H1 (cell line): Measurements from ENCODE around the gene RAMP1. TPM values are rescaled to one million over a fixed set of nuclear protein-coding genes. Genes with fewer than 3 reads are reported as not detected.

Experiments
- CTCF ChIA-PET: fragments of 300-600 bp; sonication (Branson Sonifier 250); formaldehyde crosslinking; loops from one replicate; lab custom pipeline; 2021; ENCODE audit not compliant: partially characterized antibody; lab: Charles Lee
- POLR2A ChIA-PET: fragments of 300-600 bp; sonication (Branson Sonifier 250); formaldehyde crosslinking; loops from one replicate; lab custom pipeline; 2021; ENCODE audit warnings: inconsistent platforms; ENCODE audit not compliant: partially characterized antibody; lab: Charles Lee
- DNase-seq, 2 experiments: peaks; one replicate each; pipeline versions ENCODE4 v3.0.0 to v3.0.0-alpha.2; 2010 to 2022; ENCODE audit warnings: low spot score in 2 of 2, low read depth in 1 of 2, mixed read lengths in 1 of 2
- FAIRE-seq: peaks from 2 replicates; lab custom pipeline; 2011; peaks lifted over from hg19 to GRCh38; lab: Jason Lieb, UNC
- H2AFZ ChIP-seq: 2 replicates; pipeline ENCODE4 v1.8.1; 2012; ENCODE audit warnings: low read length, inconsistent platforms
- H2AK5ac ChIP-seq: 2 replicates; pipeline ENCODE4 v1.6.1; 2013; ENCODE audit warnings: low read depth, low read length
- H2BK120ac ChIP-seq: replicated peaks from 2 replicates; pipeline ENCODE3; 2013; ENCODE audit warnings: low read depth, low read length, inconsistent platforms
- H2BK12ac ChIP-seq: 2 replicates; pipeline ENCODE4 v1.6.1; 2013; ENCODE audit warnings: low read depth, low read length
- H2BK15ac ChIP-seq: 2 replicates; pipeline ENCODE4 v1.6.1; 2013; ENCODE audit warnings: low read length
- H2BK20ac ChIP-seq: 2 replicates; pipeline ENCODE4 v1.6.1; 2013; ENCODE audit warnings: low read length
- H2BK5ac ChIP-seq: 2 replicates; pipeline ENCODE4 v1.6.1; 2013; ENCODE audit warnings: low read depth, low read length
- H3K14ac ChIP-seq: 2 replicates; pipeline ENCODE4 v1.6.1; 2013; ENCODE audit warnings: inconsistent platforms; ENCODE audit not compliant: insufficient read length
- H3K18ac ChIP-seq: 2 replicates; pipeline ENCODE4 v1.6.1; 2013; ENCODE audit warnings: low read length; ENCODE audit errors: extremely low read depth
- H3K23ac ChIP-seq: 2 replicates; pipeline ENCODE4 v1.6.1; 2013; ENCODE audit warnings: inconsistent platforms; ENCODE audit not compliant: insufficient read length
- H3K23me2 ChIP-seq: 2 replicates; pipeline ENCODE4 v1.6.1; 2013; ENCODE audit warnings: low read depth, low read length
- H3K27ac ChIP-seq: 2 replicates; pipeline ENCODE4 v1.6.1; 2011; ENCODE audit warnings: low read depth, low read length, inconsistent platforms
- H3K27me3 ChIP-seq, 4 experiments: replicated peaks in 1 of 4; 1 replicate in 1 of 4; 2 replicates in 3 of 4; pipeline versions ENCODE4 v1.6.1 to v1.8.1; 2011 to 2013; ENCODE audit warnings: low read length in 3 of 4, mild to moderate bottlenecking in 3 of 4, inconsistent platforms in 2 of 4, mixed read lengths in 2 of 4, moderate library complexity in 1 of 4; ENCODE audit not compliant: control insufficient read depth in 3 of 4, insufficient read depth in 3 of 4; ENCODE audit errors: extremely low read depth in 1 of 4
- H3K36me3 ChIP-seq, 4 experiments: 2 replicates each; pipeline versions ENCODE4 v1.6.1 to v1.8.1; 2011 to 2013; ENCODE audit warnings: mild to moderate bottlenecking in 4 of 4, low read length in 3 of 4, moderate library complexity in 2 of 4, control low read depth in 1 of 4, inconsistent platforms in 1 of 4; ENCODE audit not compliant: insufficient read depth in 4 of 4, control insufficient read depth in 2 of 4
- H3K4ac ChIP-seq: replicated peaks from 2 replicates; pipeline ENCODE3; 2013; ENCODE audit warnings: low read length, low read depth, mixed read lengths, inconsistent platforms; ENCODE audit not compliant: insufficient read length
- H3K4me1 ChIP-seq, 4 experiments: replicated peaks in 1 of 4; 1 replicate in 1 of 4; 2 replicates in 3 of 4; pipeline versions ENCODE4 v1.6.1 to v1.8.1; 2011 to 2013; ENCODE audit warnings: low read length in 3 of 4, inconsistent platforms in 2 of 4, mixed read lengths in 1 of 4; ENCODE audit not compliant: insufficient read depth in 4 of 4, control insufficient read depth in 3 of 4
- H3K4me2 ChIP-seq, 2 experiments: 2 replicates each; pipeline versions ENCODE4 v1.6.1 to v1.8.1; 2011 to 2013; ENCODE audit warnings: low read depth in 2 of 2, low read length in 2 of 2, control low read depth in 1 of 2, inconsistent platforms in 1 of 2, mild to moderate bottlenecking in 1 of 2; ENCODE audit not compliant: insufficient read depth in 1 of 2
- H3K4me3 ChIP-seq, 4 experiments: fragments of 200-600, 300-600 bp in 1 of 4; sonication (generic), shearing (Covaris generic), sonication (Bioruptor Twin) in 1 of 4; 2 replicates each; pipeline versions ENCODE4 v1.5.1 to v1.8.1; 2011 to 2016; ENCODE audit warnings: low read length in 4 of 4, low read depth in 3 of 4, control low read depth in 2 of 4, inconsistent platforms in 2 of 4, mild to moderate bottlenecking in 2 of 4, mixed read lengths in 1 of 4, moderate library complexity in 1 of 4; ENCODE audit not compliant: insufficient read depth in 2 of 4; ENCODE audit errors: extremely low read depth in 1 of 4
- H3K56ac ChIP-seq: replicated peaks from 2 replicates; pipeline ENCODE3; 2013; ENCODE audit warnings: low read depth, mild to moderate bottlenecking, mixed read lengths, low read length, inconsistent platforms; ENCODE audit not compliant: insufficient read length
- H3K79me1 ChIP-seq: 2 replicates; pipeline ENCODE4 v1.6.1; 2013; ENCODE audit warnings: low read depth, low read length, control low read depth
- H3K79me2 ChIP-seq, 2 experiments: 2 replicates each; pipeline versions ENCODE4 v1.6.1 to v1.8.1; 2012 to 2013; ENCODE audit warnings: low read length in 2 of 2, mild to moderate bottlenecking in 2 of 2, inconsistent platforms in 1 of 2; ENCODE audit not compliant: insufficient read depth in 2 of 2, control insufficient read depth in 1 of 2
- H3K9ac ChIP-seq, 4 experiments: replicated peaks in 1 of 4; 1 replicate in 1 of 4; 2 replicates in 3 of 4; pipeline versions ENCODE4 v1.6.1 to v1.8.1; 2011 to 2013; ENCODE audit warnings: low read depth in 3 of 4, low read length in 3 of 4, control low read depth in 2 of 4, mild to moderate bottlenecking in 2 of 4, moderate library complexity in 2 of 4, inconsistent platforms in 1 of 4; ENCODE audit errors: extremely low read depth in 1 of 4
- H3K9me3 ChIP-seq, 2 experiments: 2 replicates each; pipeline versions ENCODE4 v1.6.1 to v1.8.1; 2012 to 2013; ENCODE audit warnings: mild to moderate bottlenecking in 2 of 2, moderate library complexity in 2 of 2, control low read depth in 1 of 2, inconsistent platforms in 1 of 2, low read depth in 1 of 2, low read length in 1 of 2, mixed read lengths in 1 of 2; ENCODE audit not compliant: insufficient read depth in 2 of 2
- H4K20me1 ChIP-seq, 2 experiments: replicated peaks in 1 of 2; 2 replicates each; pipeline versions ENCODE3 to v1.8.1; 2011 to 2013; ENCODE audit warnings: inconsistent platforms in 2 of 2, low read length in 2 of 2, mild to moderate bottlenecking in 1 of 2; ENCODE audit not compliant: insufficient read depth in 2 of 2, control insufficient read depth in 1 of 2
- H4K5ac ChIP-seq: 2 replicates; pipeline ENCODE4 v1.6.1; 2013; ENCODE audit warnings: low read length, low read depth, mixed read lengths, inconsistent platforms; ENCODE audit not compliant: insufficient read length
- H4K8ac ChIP-seq: 2 replicates; pipeline ENCODE4 v1.8.0; 2013; ENCODE audit warnings: mild to moderate bottlenecking, moderate library complexity, low read length, inconsistent platforms; ENCODE audit not compliant: insufficient read depth; ENCODE audit errors: extremely low read depth
- H4K91ac ChIP-seq: replicated peaks from 2 replicates; pipeline ENCODE3; 2013; ENCODE audit warnings: low read length, mixed read lengths, inconsistent platforms; ENCODE audit not compliant: insufficient read length
- EZH2 ChIP-seq: fragments of 200-600 bp; sonication (generic); IDR thresholded peaks from 2 replicates; pipeline ENCODE4 v1.7.1; 2012; ENCODE audit warnings: low read depth, mild to moderate bottlenecking, moderate library complexity, low read length, inconsistent platforms; ENCODE audit not compliant: severe bottlenecking
- JUN ChIP-seq: IDR thresholded peaks from 2 replicates; pipeline ENCODE4 v1.6.1; 2011; ENCODE audit warnings: low read depth, mild to moderate bottlenecking, improper control_type of control experiment, low read length
- RNF2 ChIP-seq: fragments of 200-900, 300-1000 bp; sonication (generic); IDR thresholded peaks from 2 replicates; pipeline ENCODE4 v1.7.1; 2016; ENCODE audit warnings: borderline replicate concordance, low read depth, mild to moderate bottlenecking, antibody characterized with exemption, low read length; ENCODE audit not compliant: poor library complexity, severe bottlenecking; ENCODE audit errors: missing control alignments
- RXRA ChIP-seq: IDR thresholded peaks from 2 replicates; pipeline ENCODE4 v1.6.1; 2011; ENCODE audit warnings: low read depth, mild to moderate bottlenecking, low read length, moderate library complexity; ENCODE audit not compliant: insufficient read depth
- SIN3A ChIP-seq, 2 experiments: IDR thresholded peaks in 1 of 2; conservative IDR thresholded peaks in 1 of 2; 2 replicates each; pipeline ENCODE4 v1.6.1; 2011 to 2012; ENCODE audit warnings: low read length in 2 of 2, improper control_type of control experiment in 1 of 2, low read depth in 1 of 2, mild to moderate bottlenecking in 1 of 2
- SP1 ChIP-seq: IDR thresholded peaks from 2 replicates; pipeline ENCODE4 v1.6.1; 2011; ENCODE audit warnings: low read depth, low read length
- SUZ12 ChIP-seq: fragments of 200-600 bp; sonication (generic); IDR thresholded peaks from 2 replicates; pipeline ENCODE4 v1.6.1; 2012; ENCODE audit warnings: mild to moderate bottlenecking, inconsistent platforms, low read length, moderate library complexity, mixed read lengths
- TAF1 ChIP-seq: IDR thresholded peaks from 2 replicates; pipeline ENCODE4 v1.6.1; 2011; ENCODE audit warnings: mild to moderate bottlenecking, low read depth, low read length
- TAF7 ChIP-seq: optimal IDR thresholded peaks from 2 replicates; pipeline ENCODE3; 2011; ENCODE audit warnings: low read depth, mild to moderate bottlenecking, inconsistent platforms, low read length, moderate library complexity, borderline replicate concordance
- TEAD4 ChIP-seq: IDR thresholded peaks from 2 replicates; pipeline ENCODE4 v1.6.1; 2012; ENCODE audit warnings: low read depth, low read length, inconsistent platforms, mixed read lengths
- WGBS, 2 experiments: shearing (Covaris generic) in 1 of 2; methylation state at CpG; one replicate each; pipeline versions ENCODE4 v1.1.6 to v1.1.7; 2013 to 2015; ENCODE audit warnings: low lambda C conversion rate in 2 of 2, mixed read lengths in 2 of 2, inconsistent platforms in 1 of 2, low coverage in 1 of 2, missing lambda C conversion rate in 1 of 2; ENCODE audit not compliant: insufficient replicate concordance in 2 of 2, insufficient coverage in 1 of 2, insufficient read length in 1 of 2; ENCODE audit errors: extremely low coverage in 1 of 2, missing lambda C conversion rate in 1 of 2; 5-methylcytosine and 5-hydroxymethylcytosine counted together
- polyA plus RNA-seq, 7 experiments: library from polyadenylated mRNA; depleted of rRNA in 3 of 7; stranded (reverse) in 5 of 7; unstranded in 2 of 7; fragments of >200 nt in 5 of 7; fragments of 200-250 nt in 2 of 7; gene quantifications; 1 replicate in 5 of 7; 2 replicates in 1 of 7; 4 replicates in 1 of 7; pipeline versions ENCODE4 v1.2.1 to v1.2.3, GENCODE V29; 2011 to 2013; ENCODE audit warnings: missing spikeins in 2 of 7, mixed read lengths in 2 of 7
- total RNA-seq: library from RNA; stranded (reverse); fragmentation: NEBNext Ultra II Directional; extraction: Animal tissue kit (Norgen Biotek cat#: 25700); gene quantifications from 2 replicates; pipeline ENCODE4 v1.2.1, GENCODE V29; 2021
- TF ChIP-seq, protein P1 (sequence below): IDR thresholded peaks from 2 replicates; pipeline ENCODE4 v1.6.1; 2011; ENCODE audit warnings: low read length, improper control_type of control experiment
- TF ChIP-seq, protein P2 (sequence below): IDR thresholded peaks from 2 replicates; pipeline ENCODE4 v1.6.1; 2012; ENCODE audit warnings: inconsistent platforms

RAMP1 gene
- total and polyA plus RNA-seq, 2 of the 8 experiments (the other 6 are each of a cell fraction or from before 2014, with no cell fraction given) = 0.65 to 4.3 TPM

DNA sequence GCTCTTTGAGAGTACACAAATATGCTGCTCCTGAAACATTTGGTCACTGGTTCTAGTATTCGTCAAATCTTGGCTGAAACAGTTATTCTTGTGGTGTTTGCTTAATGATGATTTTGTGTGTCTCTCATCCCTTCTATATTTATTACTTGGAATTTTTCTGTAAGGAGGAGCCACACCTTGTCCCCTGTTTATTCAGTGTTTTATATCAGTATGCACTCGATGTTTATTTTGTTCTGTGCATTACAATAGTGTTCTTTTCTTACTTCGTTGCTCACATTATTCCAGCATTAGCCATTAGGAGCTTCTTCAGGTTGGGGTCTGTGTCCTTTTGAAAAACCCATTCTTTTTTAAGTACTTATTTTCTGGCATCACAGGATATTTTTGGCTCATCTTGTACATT is 5.1 kb upstream of the RAMP1 start:
- DNase-seq (no peak), FAIRE-seq (no peak)
- Histone ChIP-seq H3K4me1 (peaks cover 0 to 10% (median 4%) of the 10 kb centered on the region in 4 experiments; a peak in 6 of 7 replicates), H3K9ac (no peak overlapping the region), H2AFZ (no peak overlapping the region), H3K27me3 (peaks cover 0 to 12% (median 6%) of the 10 kb centered on the region in 4 experiments; a peak in 5 of 7 replicates), H2BK12ac (no peak overlapping the region), H3K4me2 (no peak overlapping the region), H3K18ac (no peak overlapping the region), H2BK15ac (no peak overlapping the region), H3K36me3 (no peaks in the 10 kb centered on the region), H3K79me2 (no peaks in the 10 kb centered on the region), H4K5ac (no peak overlapping the region), H2BK20ac (no peak overlapping the region), H4K91ac (no peak overlapping the region), H3K9me3 (peaks cover 2 to 4% of the 10 kb centered on the region in 2 experiments; a peak in 3 of 4 replicates), H2BK120ac (no peak overlapping the region), H3K27ac (no peak overlapping the region), H3K23me2 (peaks cover 2% of the 10 kb centered on the region; the same call in 1 of the 2 replicates), H2BK5ac (no peak overlapping the region), H3K4ac (no peak overlapping the region), H3K56ac (no peak overlapping the region), H3K4me3 (no peak overlapping the region), H3K79me1 (no peaks in the 10 kb centered on the region), H4K20me1 (no peaks in the 10 kb centered on the region), H3K23ac (no peak overlapping the region), H2AK5ac (no peak overlapping the region), H4K8ac (no peak overlapping the region), H3K14ac (no peak overlapping the region)
- CTCF ChIA-PET = interaction anchor here (0.6 to 1.5 kb wide), 3 partner anchors 26 to 450 kb away, joined by 3 to 10 read pairs (median 3); no protein-coding TSS in a partner anchor
- POLR2A ChIA-PET = interaction anchor here (0.5 kb wide), 1 partner anchor 279 kb away, joined by 4 read pairs; no protein-coding TSS in a partner anchor
- WGBS, 2 experiments = 80% methylated on average over 3 of the region's 3 CpGs; no CpG with 5 or more reads in 1 of the 2 experiments
- TF ChIP-seq TAF7 = no peak
- no peak for TF ChIP-seq RNF2
- no peak for TF ChIP-seq EZH2
- no peak for TF ChIP-seq TEAD4
- TF ChIP-seq, protein P1, sequence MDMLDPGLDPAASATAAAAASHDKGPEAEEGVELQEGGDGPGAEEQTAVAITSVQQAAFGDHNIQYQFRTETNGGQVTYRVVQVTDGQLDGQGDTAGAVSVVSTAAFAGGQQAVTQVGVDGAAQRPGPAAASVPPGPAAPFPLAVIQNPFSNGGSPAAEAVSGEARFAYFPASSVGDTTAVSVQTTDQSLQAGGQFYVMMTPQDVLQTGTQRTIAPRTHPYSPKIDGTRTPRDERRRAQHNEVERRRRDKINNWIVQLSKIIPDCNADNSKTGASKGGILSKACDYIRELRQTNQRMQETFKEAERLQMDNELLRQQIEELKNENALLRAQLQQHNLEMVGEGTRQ = no peak
- TF ChIP-seq SP1 = no peak
- TF ChIP-seq SIN3A (conservative IDR thresholded peaks at IDR 0.05 in 1 of 2, IDR thresholded peaks at IDR 0.05 in 1 of 2; ENCODE audit: low read depth in 1 of 2, low read length in 2 of 2) = no peak
- TF ChIP-seq, protein P2, sequence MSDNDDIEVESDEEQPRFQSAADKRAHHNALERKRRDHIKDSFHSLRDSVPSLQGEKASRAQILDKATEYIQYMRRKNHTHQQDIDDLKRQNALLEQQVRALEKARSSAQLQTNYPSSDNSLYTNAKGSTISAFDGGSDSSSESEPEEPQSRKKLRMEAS = no peak
- TF ChIP-seq SUZ12 = no peak
- no peak for TF ChIP-seq JUN
- TF ChIP-seq RXRA = no peak
- no peak for TF ChIP-seq TAF1
